Mammary epithelial cell (primary cell): ENCODE data around the gene ASPDH.

Experiments
- CTCF ChIP-seq, 2 donors: IDR thresholded peaks in 1 of 2; conservative IDR thresholded peaks in 1 of 2; 2 replicates each; pipeline ENCODE4 v1.5.1; 2011 to 2012; ENCODE audit warnings: inconsistent platforms in 2 of 2, low read length in 2 of 2, mild to moderate bottlenecking in 2 of 2, control low read depth in 1 of 2, low read depth in 1 of 2; ENCODE audit not compliant: insufficient read depth in 1 of 2; ENCODE audit errors: extremely low read depth in 1 of 2
- EZH2 ChIP-seq: IDR thresholded peaks from 2 replicates; pipeline ENCODE4 v1.6.1; 2012; ENCODE audit warnings: low read length, inconsistent platforms, borderline replicate concordance

GRCh38 chr19:50562329-50562728, 48.6 kb upstream of the ASPDH start:
- TF ChIP-seq CTCF (conservative IDR thresholded peaks at IDR 0.05 in 1 of 2, IDR thresholded peaks at IDR 0.05 in 1 of 2; ENCODE audit: extremely low read depth in 1 of 2, insufficient read depth in 1 of 2, low read depth in 1 of 2, low read length in 2 of 2) (no peak), EZH2 (no peak)
